Measurements from ENCODE around the gene GTPBP2. TPM values are rescaled to one million over a fixed set of nuclear protein-coding genes. Genes with fewer than 3 reads are reported as not detected.

Gene GTPBP2
- total RNA-seq, 1 experiment from 2014 or later, result 76.4 TPM

DNA sequence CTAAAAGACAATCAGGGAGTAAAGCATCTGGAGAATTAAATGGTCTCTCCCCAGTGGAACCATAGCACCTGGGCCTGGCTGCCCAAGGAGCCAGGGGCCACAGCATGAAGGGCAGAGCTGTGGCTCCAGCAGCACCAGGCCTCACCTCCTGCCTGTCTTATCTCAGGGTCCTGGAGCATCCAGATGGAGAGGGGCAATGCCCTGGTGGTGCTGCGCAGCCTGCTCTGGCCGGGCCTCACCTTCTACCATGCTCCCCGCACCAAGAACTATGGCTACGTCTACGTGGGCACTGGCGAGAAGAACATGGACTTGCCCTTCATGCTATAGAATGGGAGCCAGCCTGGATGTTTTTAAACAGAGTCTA, 41.5 kb upstream of the GTPBP2 start (continued):
- TF ChIP-seq CREB1 (CRISPR knock-in tag; IDR thresholded peaks at IDR 0.05), result no peak
- TF ChIP-seq TEAD4 (CRISPR knock-in tag; IDR thresholded peaks at IDR 0.05), result no peak
- no peak for TF ChIP-seq FOXK1 (CRISPR knock-in tag; IDR thresholded peaks at IDR 0.05)
- TF ChIP-seq, protein P1, sequence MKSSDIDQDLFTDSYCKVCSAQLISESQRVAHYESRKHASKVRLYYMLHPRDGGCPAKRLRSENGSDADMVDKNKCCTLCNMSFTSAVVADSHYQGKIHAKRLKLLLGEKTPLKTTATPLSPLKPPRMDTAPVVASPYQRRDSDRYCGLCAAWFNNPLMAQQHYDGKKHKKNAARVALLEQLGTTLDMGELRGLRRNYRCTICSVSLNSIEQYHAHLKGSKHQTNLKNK (CRISPR knock-in tag; IDR thresholded peaks at IDR 0.05), result no peak
- TF ChIP-seq EMX1 (CRISPR knock-in tag; IDR thresholded peaks at IDR 0.05), result no peak
- TF ChIP-seq ZSCAN18 (CRISPR knock-in tag; IDR thresholded peaks at IDR 0.05), result no peak

DNA sequence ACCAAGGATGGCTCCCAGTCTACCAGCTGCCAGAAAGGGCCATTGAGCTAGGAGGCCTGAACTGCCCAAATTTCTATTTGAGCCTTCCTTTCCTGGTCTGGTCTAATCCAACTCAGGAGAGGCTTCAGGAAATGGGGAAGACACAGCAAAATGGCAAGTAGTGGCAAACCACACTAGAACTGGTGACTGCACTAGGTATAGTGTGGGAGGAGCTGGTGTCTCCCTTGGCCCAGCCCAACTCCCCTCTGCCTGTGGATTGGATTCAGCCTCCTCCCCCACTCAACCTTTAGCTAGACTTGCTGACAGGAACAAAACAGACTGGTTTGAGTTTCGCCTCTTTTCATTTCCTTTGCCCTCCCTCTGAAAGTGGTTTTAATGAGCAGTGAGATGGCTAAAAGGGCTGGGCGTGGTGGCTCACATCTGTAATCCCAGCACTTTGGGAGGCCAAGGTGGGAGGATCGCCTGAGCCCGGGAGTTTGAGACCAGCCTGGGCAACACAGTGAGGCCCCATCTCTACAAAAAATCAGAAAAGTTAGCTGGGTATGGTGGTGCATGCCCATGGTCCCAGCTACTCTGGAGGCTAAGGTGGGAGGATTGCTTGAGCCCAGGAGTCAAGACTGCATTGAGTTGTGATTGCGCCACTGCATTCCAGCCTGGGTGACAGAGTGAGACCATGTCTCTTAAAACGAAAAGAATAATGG, 41.0 kb upstream of the GTPBP2 start:
- DNase-seq (ENCODE audit: low spot score) (no peak), ATAC-seq (peak; percentile 27)
- peaks cover 5% of the 10 kb centered on the region; the same call in 1 of the 2 replicates for H3K27me3 Mint-ChIP-seq (ENCODE audit: low read depth)
- H3K4me1 Mint-ChIP-seq, result peaks cover 36% of the 10 kb centered on the region
- peak overlapping the region; percentile 78; the same call in 1 of the 2 replicates for H3K27ac Mint-ChIP-seq
- ChIA-PET POLR2A (interaction anchor here (0.7 to 2.3 kb wide), 3 partner anchors 18 to 100 kb away, joined by 3 to 9 read pairs (median 4); partner anchors contain the start of gene VEGFA), CTCF (interaction anchor here (0.5 to 7.0 kb wide), 17 partner anchors 8 to 409 kb away, joined by 3 to 68 read pairs (median 5); partner anchors contain the start of genes GTPBP2, RSPH9 and VEGFA)
- peaks cover 34% of the 10 kb centered on the region for H3K36me3 Mint-ChIP-seq
- H3K9me3 Mint-ChIP-seq, result no peaks in the 10 kb centered on the region
- TF ChIP-seq CDX4 (CRISPR knock-in tag; IDR thresholded peaks at IDR 0.05; ENCODE audit: borderline replicate concordance) (no peak), ZNF121 (CRISPR knock-in tag; IDR thresholded peaks at IDR 0.05) (peak; percentile 95)
- no peak overlapping the region for H3K4me3 Mint-ChIP-seq

GRCh38 chr6:43669050-43669921, 40.2 kb upstream of the GTPBP2 start:
- ChIA-PET CTCF (interaction anchor here (0.5 to 7.0 kb wide), 21 partner anchors 9 to 410 kb away, joined by 3 to 68 read pairs (median 5); partner anchors contain the start of genes GTPBP2, RSPH9 and VEGFA), POLR2A (interaction anchor here (0.5 to 2.3 kb wide), 5 partner anchors 19 to 225 kb away, joined by 3 to 9 read pairs (median 4); partner anchors contain the start of genes GTPBP2 and VEGFA)
- peaks cover 26% of the 10 kb centered on the region for H3K36me3 Mint-ChIP-seq
- ATAC-seq (peak; percentile 10), DNase-seq (ENCODE audit: low spot score) (no peak)
- peak overlapping the region; percentile 78 for H3K27ac Mint-ChIP-seq
- no peaks in the 10 kb centered on the region for H3K9me3 Mint-ChIP-seq
- H3K4me3 Mint-ChIP-seq, result peak overlapping the region; percentile 55; the same call in 1 of the 2 replicates
- H3K27me3 Mint-ChIP-seq (ENCODE audit: low read depth), result peaks cover 8% of the 10 kb centered on the region
- H3K4me1 Mint-ChIP-seq, result peaks cover 36% of the 10 kb centered on the region
- TF ChIP-seq, protein P2, sequence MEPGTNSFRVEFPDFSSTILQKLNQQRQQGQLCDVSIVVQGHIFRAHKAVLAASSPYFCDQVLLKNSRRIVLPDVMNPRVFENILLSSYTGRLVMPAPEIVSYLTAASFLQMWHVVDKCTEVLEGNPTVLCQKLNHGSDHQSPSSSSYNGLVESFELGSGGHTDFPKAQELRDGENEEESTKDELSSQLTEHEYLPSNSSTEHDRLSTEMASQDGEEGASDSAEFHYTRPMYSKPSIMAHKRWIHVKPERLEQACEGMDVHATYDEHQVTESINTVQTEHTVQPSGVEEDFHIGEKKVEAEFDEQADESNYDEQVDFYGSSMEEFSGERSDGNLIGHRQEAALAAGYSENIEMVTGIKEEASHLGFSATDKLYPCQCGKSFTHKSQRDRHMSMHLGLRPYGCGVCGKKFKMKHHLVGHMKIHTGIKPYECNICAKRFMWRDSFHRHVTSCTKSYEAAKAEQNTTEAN (CRISPR knock-in tag; IDR thresholded peaks at IDR 0.05), result no peak
- TF ChIP-seq ZNF138 (CRISPR knock-in tag; conservative IDR thresholded peaks at IDR 0.05), result no peak
- no peak for TF ChIP-seq IRF2 (CRISPR knock-in tag; IDR thresholded peaks at IDR 0.05; ENCODE audit: borderline replicate concordance, low read depth)
- no peak for TF ChIP-seq SMAD4 (CRISPR knock-in tag; IDR thresholded peaks at IDR 0.05)
- no peak for TF ChIP-seq ESRRA (CRISPR knock-in tag; IDR thresholded peaks at IDR 0.05; ENCODE audit: borderline replicate concordance)
- TF ChIP-seq GRHL2 (CRISPR knock-in tag; IDR thresholded peaks at IDR 0.05; ENCODE audit: insufficient replicate concordance, severe bottlenecking), result no peak
- TF ChIP-seq, protein P3, sequence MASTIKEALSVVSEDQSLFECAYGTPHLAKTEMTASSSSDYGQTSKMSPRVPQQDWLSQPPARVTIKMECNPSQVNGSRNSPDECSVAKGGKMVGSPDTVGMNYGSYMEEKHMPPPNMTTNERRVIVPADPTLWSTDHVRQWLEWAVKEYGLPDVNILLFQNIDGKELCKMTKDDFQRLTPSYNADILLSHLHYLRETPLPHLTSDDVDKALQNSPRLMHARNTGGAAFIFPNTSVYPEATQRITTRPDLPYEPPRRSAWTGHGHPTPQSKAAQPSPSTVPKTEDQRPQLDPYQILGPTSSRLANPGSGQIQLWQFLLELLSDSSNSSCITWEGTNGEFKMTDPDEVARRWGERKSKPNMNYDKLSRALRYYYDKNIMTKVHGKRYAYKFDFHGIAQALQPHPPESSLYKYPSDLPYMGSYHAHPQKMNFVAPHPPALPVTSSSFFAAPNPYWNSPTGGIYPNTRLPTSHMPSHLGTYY (CRISPR knock-in tag; IDR thresholded peaks at IDR 0.05), result no peak
- TF ChIP-seq, protein P4, sequence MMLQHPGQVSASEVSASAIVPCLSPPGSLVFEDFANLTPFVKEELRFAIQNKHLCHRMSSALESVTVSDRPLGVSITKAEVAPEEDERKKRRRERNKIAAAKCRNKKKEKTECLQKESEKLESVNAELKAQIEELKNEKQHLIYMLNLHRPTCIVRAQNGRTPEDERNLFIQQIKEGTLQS (CRISPR knock-in tag; conservative IDR thresholded peaks at IDR 0.05), result no peak
- no peak for TF ChIP-seq ZNF423 (CRISPR knock-in tag; IDR thresholded peaks at IDR 0.05)
- no peak for TF ChIP-seq CBFB (CRISPR knock-in tag; IDR thresholded peaks at IDR 0.05; ENCODE audit: low read depth)
- TF ChIP-seq ETV6 (CRISPR knock-in tag; IDR thresholded peaks at IDR 0.05), result no peak
- TF ChIP-seq TP53 (CRISPR knock-in tag; IDR thresholded peaks at IDR 0.05), result no peak
- no peak for TF ChIP-seq ZNF416 (CRISPR knock-in tag; IDR thresholded peaks at IDR 0.05)
- TF ChIP-seq RELA (CRISPR knock-in tag; IDR thresholded peaks at IDR 0.05; ENCODE audit: borderline replicate concordance), result no peak
- TF ChIP-seq NR1H2 (CRISPR knock-in tag; IDR thresholded peaks at IDR 0.05), result no peak
- no peak for TF ChIP-seq NFATC4 (CRISPR knock-in tag; IDR thresholded peaks at IDR 0.05)
- no peak for TF ChIP-seq E2F5 (CRISPR knock-in tag; IDR thresholded peaks at IDR 0.05)
